CD14-positive monocyte (primary cell): Measurements from ENCODE around the gene THUMPD2. TPM values are rescaled to one million over a fixed set of nuclear protein-coding genes. Genes with fewer than 3 reads are reported as not detected.

Source experiments
- DNase-seq, 3 donors: peaks; one replicate each; pipeline ENCODE4 v3.0.0-alpha.2; 2011 to 2022
- H2AFZ ChIP-seq: 2 replicates; pipeline ENCODE4 v1.6.0; 2012; ENCODE audit warnings: mild to moderate bottlenecking, low read depth, low read length, inconsistent platforms; ENCODE audit not compliant: insufficient read depth, poor library complexity, severe bottlenecking
- H3K27ac ChIP-seq, 2 donors: 1 replicate in 1 of 2; 2 replicates in 1 of 2; pipeline ENCODE4 v1.5.1; 2012 to 2013; ENCODE audit warnings: low read length in 2 of 2, control low read depth in 1 of 2, inconsistent platforms in 1 of 2, low read depth in 1 of 2, mild to moderate bottlenecking in 1 of 2
- H3K27me3 ChIP-seq, 2 donors: one replicate each; pipeline versions ENCODE4 v1.6.0 to v1.6.1; 2011 to 2013; ENCODE audit warnings: low read length in 2 of 2; ENCODE audit not compliant: control insufficient read depth in 2 of 2, insufficient read depth in 2 of 2
- H3K36me3 ChIP-seq, 2 donors: replicated peaks in 1 of 2; 1 replicate in 1 of 2; 2 replicates in 1 of 2; pipeline versions ENCODE4 v1.5.1 to v1.6.1; 2012 to 2013; ENCODE audit warnings: low read length in 2 of 2, control low read depth in 1 of 2, inconsistent platforms in 1 of 2, mild to moderate bottlenecking in 1 of 2; ENCODE audit not compliant: insufficient read depth in 2 of 2, control insufficient read depth in 1 of 2
- H3K4me1 ChIP-seq, 2 donors: 1 replicate in 1 of 2; 2 replicates in 1 of 2; pipeline versions ENCODE4 v1.5.1 to v1.6.1; 2012 to 2013; ENCODE audit warnings: low read length in 2 of 2, control low read depth in 1 of 2, inconsistent platforms in 1 of 2, mild to moderate bottlenecking in 1 of 2, moderate library complexity in 1 of 2; ENCODE audit not compliant: insufficient read depth in 2 of 2, control insufficient read depth in 1 of 2
- H3K4me2 ChIP-seq: replicated peaks from 2 replicates; pipeline ENCODE3; 2012; ENCODE audit warnings: low read length, moderate library complexity, mild to moderate bottlenecking; ENCODE audit not compliant: poor library complexity, severe bottlenecking; ENCODE audit errors: extremely low read depth
- H3K4me3 ChIP-seq, 3 experiments: fragments of 200-600 bp in 1 of 3; sonication (generic) in 1 of 3; replicated peaks in 1 of 3; 1 replicate in 2 of 3; 2 replicates in 1 of 3; pipeline ENCODE4 v1.5.1; 2011 to 2013; ENCODE audit warnings: low read length in 3 of 3, mild to moderate bottlenecking in 3 of 3, control low read depth in 2 of 3, low read depth in 2 of 3, inconsistent platforms in 1 of 3, moderate library complexity in 1 of 3
- H3K79me2 ChIP-seq: 2 replicates; pipeline ENCODE4 v1.6.0; 2012; ENCODE audit warnings: mild to moderate bottlenecking, control low read depth, inconsistent platforms, low read length, moderate library complexity; ENCODE audit not compliant: insufficient read depth
- H3K9ac ChIP-seq: 2 replicates; pipeline ENCODE4 v1.6.0; 2017; ENCODE audit warnings: low read length, mild to moderate bottlenecking; ENCODE audit not compliant: insufficient read depth, poor library complexity, severe bottlenecking
- H3K9me3 ChIP-seq, 2 donors: replicated peaks in 1 of 2; 1 replicate in 1 of 2; 2 replicates in 1 of 2; pipeline versions ENCODE4 v1.5.1 to v1.6.1; 2012 to 2013; ENCODE audit warnings: low read length in 2 of 2, control low read depth in 1 of 2; ENCODE audit not compliant: control insufficient read depth in 1 of 2, insufficient read depth in 1 of 2
- H4K20me1 ChIP-seq: 2 replicates; pipeline ENCODE4 v1.6.0; 2012; ENCODE audit warnings: mild to moderate bottlenecking, low read length, control low read depth, moderate library complexity; ENCODE audit not compliant: insufficient read depth
- H3K27ac Mint-ChIP-seq, 7 donors: one replicate each; pipeline ENCODE4 v1.8.0; 2020; ENCODE audit warnings: mild to moderate bottlenecking in 7 of 7, mixed read lengths in 7 of 7, moderate library complexity in 6 of 7, inconsistent platforms in 2 of 7
- H3K27me3 Mint-ChIP-seq, 3 donors: one replicate each; pipeline ENCODE4 v1.8.0; 2021 to 2022; ENCODE audit warnings: low read depth in 3 of 3, mild to moderate bottlenecking in 3 of 3, mixed read lengths in 3 of 3, moderate library complexity in 3 of 3, inconsistent platforms in 1 of 3
- H3K36me3 Mint-ChIP-seq, 2 donors: one replicate each; pipeline ENCODE4 v1.8.0; 2020; ENCODE audit warnings: mixed read lengths in 2 of 2, inconsistent platforms in 1 of 2, mild to moderate bottlenecking in 1 of 2
- H3K4me1 Mint-ChIP-seq: one replicate; pipeline ENCODE4 v1.8.0; 2020; ENCODE audit warnings: mild to moderate bottlenecking, mixed read lengths
- H3K4me3 Mint-ChIP-seq, 2 donors: one replicate each; pipeline ENCODE4 v1.8.0; 2020; ENCODE audit warnings: mild to moderate bottlenecking in 2 of 2, mixed read lengths in 2 of 2, moderate library complexity in 1 of 2
- H3K9me3 Mint-ChIP-seq, 7 donors: one replicate each; pipeline ENCODE4 v1.8.0; 2020 to 2022; ENCODE audit warnings: mixed read lengths in 7 of 7, mild to moderate bottlenecking in 6 of 7, moderate library complexity in 6 of 7, inconsistent platforms in 2 of 7
- CTCF ChIP-seq: fragments of 200-600 bp; IDR thresholded peaks from one replicate; pipeline ENCODE4 v1.8.0; 2022; ENCODE audit warnings: antibody characterized with exemption, mild to moderate bottlenecking
- WGBS: methylation state at CpG from one replicate; pipeline ENCODE4 v1.1.5; 2013; ENCODE audit warnings: missing lambda C conversion rate; ENCODE audit not compliant: insufficient coverage; 5-methylcytosine and 5-hydroxymethylcytosine counted together
- intact Hi-C, 2 donors: fragments of 100-400 bp; cut with micrococcal nuclease; formaldehyde crosslinking; loops; one replicate each; pipeline versions ENCODE4 v1.15.0 to v1.15.1; 2023
- polyA plus RNA-seq, 3 donors: library from polyadenylated mRNA; depleted of rRNA in 1 of 3; unstranded in 2 of 3; stranded (reverse) in 1 of 3; fragments of 300-500 nt in 2 of 3; fragments of >200 nt in 1 of 3; fragmentation: Illumina TruSeq in 2 of 3; gene quantifications; 1 replicate in 2 of 3; 2 replicates in 1 of 3; pipeline ENCODE4 v1.2.3, GENCODE V29; 2012 to 2021

The THUMPD2 gene
- polyA plus RNA-seq, 3 donors = 2.8 to 5.9 (median 4.2) TPM

- Histone ChIP-seq H3K36me3 (no peaks in the 10 kb centered on the region), H3K9ac (no peak overlapping the region), H3K79me2 (no peaks in the 10 kb centered on the region), H4K20me1 (no peaks in the 10 kb centered on the region), H3K4me1 (no peaks in the 10 kb centered on the region), H3K27ac (no peak overlapping the region), H2AFZ (no peak overlapping the region), H3K4me3 (no peak overlapping the region), H3K9me3 (peaks cover 0 to 4% of the 10 kb centered on the region in 2 donors), H3K4me2 (no peak overlapping the region), H3K27me3 (no peaks in the 10 kb centered on the region)
- Mint-ChIP-seq H3K9me3 (peaks cover 0 to 7% (median 3%) of the 10 kb centered on the region in 7 donors), H3K27me3 (peaks cover 0 to 2% (median 0%) of the 10 kb centered on the region in 3 donors), H3K4me3 (no peak overlapping the region), H3K4me1 (no peaks in the 10 kb centered on the region), H3K36me3 (no peaks in the 10 kb centered on the region), H3K27ac (peak overlapping the region in 1 of 7 donors; percentile 7)
- TF ChIP-seq CTCF = no peak
- WGBS = 99% methylated on average over 8 of the region's 9 CpGs
- intact Hi-C loops = no loop called here
- DNase-seq = no peak
Observed at GRCh38 chr2:39708003-39708402, 71.1 kb downstream of the THUMPD2 start.

- Mint-ChIP-seq H3K9me3 (peaks cover under 1 to 15% (median 6%) of the 10 kb centered on the region in 7 donors), H3K4me1 (no peaks in the 10 kb centered on the region), H3K4me3 (no peak overlapping the region), H3K27ac (no peak overlapping the region), H3K27me3 (peaks cover 0 to 2% (median 0%) of the 10 kb centered on the region in 3 donors), H3K36me3 (no peaks in the 10 kb centered on the region)
- Histone ChIP-seq H3K27me3 (no peaks in the 10 kb centered on the region), H3K4me1 (no peaks in the 10 kb centered on the region), H3K36me3 (no peaks in the 10 kb centered on the region), H2AFZ (no peak overlapping the region), H4K20me1 (no peaks in the 10 kb centered on the region), H3K9ac (no peak overlapping the region), H3K4me2 (no peak overlapping the region), H3K9me3 (peaks cover 4 to 6% of the 10 kb centered on the region in 2 donors), H3K4me3 (no peak overlapping the region), H3K27ac (no peak overlapping the region), H3K79me2 (no peaks in the 10 kb centered on the region)
- TF ChIP-seq CTCF = no peak
- DNase-seq = no peak
- 100% methylated on average over 8 of the region's 8 CpGs for WGBS
- intact Hi-C loops = no loop called here
Observed at GRCh38 chr2:39706945-39707344, 72.1 kb downstream of the THUMPD2 start.
